HUES6 (cell line): ENCODE results near the gene FTCD.

Experiments
- H3K27ac ChIP-seq: 2 replicates; pipeline ENCODE4 v1.7.0; 2013; ENCODE audit warnings: low read depth, mild to moderate bottlenecking, low read length, inconsistent platforms
- H3K27me3 ChIP-seq: 2 replicates; pipeline ENCODE4 v1.6.1; 2013; ENCODE audit warnings: low read length; ENCODE audit not compliant: control insufficient read depth, insufficient read depth
- H3K36me3 ChIP-seq: 2 replicates; pipeline ENCODE4 v1.6.1; 2013; ENCODE audit warnings: low read length; ENCODE audit not compliant: control insufficient read depth, insufficient read depth
- H3K4me1 ChIP-seq: 2 replicates; pipeline ENCODE4 v1.6.1; 2013; ENCODE audit warnings: low read length; ENCODE audit not compliant: control insufficient read depth, insufficient read depth
- H3K4me3 ChIP-seq: 2 replicates; pipeline ENCODE4 v1.5.1; 2013; ENCODE audit warnings: low read depth, low read length
- H3K9ac ChIP-seq: one replicate; pipeline ENCODE4 v1.6.1; 2013; ENCODE audit warnings: mild to moderate bottlenecking, low read length
- H3K9me3 ChIP-seq: 2 replicates; pipeline ENCODE4 v1.6.1; 2013; ENCODE audit warnings: low read depth, low read length; ENCODE audit not compliant: control insufficient read depth, insufficient read depth

FTCD gene

GRCh38 chr21:46131588-46131837 is 23.9 kb downstream of the FTCD start:
- Histone ChIP-seq H3K36me3 (peaks cover 23% of the 10 kb centered on the region), H3K4me1 (no peaks in the 10 kb centered on the region; the same call in 1 of the 2 replicates), H3K27me3 (no peaks in the 10 kb centered on the region)

GRCh38 chr21:46130831-46131587 is 24.4 kb downstream of the FTCD start:
- no peaks in the 10 kb centered on the region; the same call in 1 of the 2 replicates for H3K4me1 ChIP-seq
- no peaks in the 10 kb centered on the region for H3K27me3 ChIP-seq
- no peak overlapping the region for H3K27ac ChIP-seq
- no peak overlapping the region for H3K9ac ChIP-seq
- H3K36me3 ChIP-seq = peaks cover 27% of the 10 kb centered on the region
- no peaks in the 10 kb centered on the region for H3K9me3 ChIP-seq
- H3K4me3 ChIP-seq = no peak overlapping the region

More at GRCh38 chr21:46131588-46131837, 23.9 kb downstream of the FTCD start:
- no peak overlapping the region for H3K9ac ChIP-seq
- H3K4me3 ChIP-seq = no peak overlapping the region
- H3K9me3 ChIP-seq = no peaks in the 10 kb centered on the region
- no peak overlapping the region for H3K27ac ChIP-seq

- Histone ChIP-seq H3K4me3 (no peak overlapping the region), H3K36me3 (peaks cover 37% of the 10 kb centered on the region), H3K9me3 (no peaks in the 10 kb centered on the region), H3K4me1 (no peaks in the 10 kb centered on the region; the same call in 1 of the 2 replicates), H3K27me3 (no peaks in the 10 kb centered on the region), H3K9ac (no peak overlapping the region), H3K27ac (no peak overlapping the region)
Measured at GRCh38 chr21:46129846-46130651, 25.3 kb downstream of the FTCD start.

DNA sequence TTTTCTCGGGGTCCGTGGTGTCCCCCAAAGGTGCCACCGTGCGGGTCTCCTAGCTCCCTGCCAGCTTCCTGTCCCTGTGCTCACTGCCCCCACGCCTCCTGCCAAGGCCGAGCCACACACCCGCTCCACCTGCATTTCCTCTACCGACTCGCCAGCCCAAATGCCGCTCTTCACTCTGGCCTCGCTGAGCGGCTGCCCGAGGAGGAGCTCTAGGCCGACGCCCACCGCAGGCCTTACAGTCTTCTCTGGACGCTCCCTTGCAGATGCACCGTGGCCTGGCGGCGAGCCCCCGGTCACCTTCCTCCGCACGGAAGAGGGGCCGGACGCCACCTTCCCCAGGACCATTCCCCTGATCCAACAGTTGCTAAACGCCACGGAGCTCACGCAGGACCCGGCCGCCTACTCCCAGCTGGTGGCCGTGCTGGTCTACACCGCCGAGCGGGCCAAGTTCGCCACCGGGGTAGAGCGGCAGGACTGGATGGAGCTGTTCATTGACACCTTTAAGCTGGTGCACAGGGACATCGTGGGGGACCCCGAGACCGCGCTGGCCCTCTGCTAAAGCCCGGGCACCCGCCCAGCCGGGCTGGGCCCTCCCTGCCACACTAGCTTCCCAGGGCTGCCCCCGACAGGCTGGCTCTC is 26.3 kb downstream of the FTCD start:
- Histone ChIP-seq H3K4me1 (no peaks in the 10 kb centered on the region; the same call in 1 of the 2 replicates), H3K9me3 (no peaks in the 10 kb centered on the region), H3K4me3 (no peak overlapping the region), H3K9ac (no peak overlapping the region), H3K36me3 (peaks cover 47% of the 10 kb centered on the region), H3K27ac (no peak overlapping the region), H3K27me3 (no peaks in the 10 kb centered on the region)

GRCh38 chr21:46128106-46128932 is 27.1 kb downstream of the FTCD start:
- Histone ChIP-seq H3K4me3 (no peak overlapping the region), H3K9me3 (no peaks in the 10 kb centered on the region), H3K36me3 (peaks cover 51% of the 10 kb centered on the region), H3K27me3 (no peaks in the 10 kb centered on the region), H3K27ac (no peak overlapping the region), H3K4me1 (no peaks in the 10 kb centered on the region; the same call in 1 of the 2 replicates), H3K9ac (no peak overlapping the region)

DNA sequence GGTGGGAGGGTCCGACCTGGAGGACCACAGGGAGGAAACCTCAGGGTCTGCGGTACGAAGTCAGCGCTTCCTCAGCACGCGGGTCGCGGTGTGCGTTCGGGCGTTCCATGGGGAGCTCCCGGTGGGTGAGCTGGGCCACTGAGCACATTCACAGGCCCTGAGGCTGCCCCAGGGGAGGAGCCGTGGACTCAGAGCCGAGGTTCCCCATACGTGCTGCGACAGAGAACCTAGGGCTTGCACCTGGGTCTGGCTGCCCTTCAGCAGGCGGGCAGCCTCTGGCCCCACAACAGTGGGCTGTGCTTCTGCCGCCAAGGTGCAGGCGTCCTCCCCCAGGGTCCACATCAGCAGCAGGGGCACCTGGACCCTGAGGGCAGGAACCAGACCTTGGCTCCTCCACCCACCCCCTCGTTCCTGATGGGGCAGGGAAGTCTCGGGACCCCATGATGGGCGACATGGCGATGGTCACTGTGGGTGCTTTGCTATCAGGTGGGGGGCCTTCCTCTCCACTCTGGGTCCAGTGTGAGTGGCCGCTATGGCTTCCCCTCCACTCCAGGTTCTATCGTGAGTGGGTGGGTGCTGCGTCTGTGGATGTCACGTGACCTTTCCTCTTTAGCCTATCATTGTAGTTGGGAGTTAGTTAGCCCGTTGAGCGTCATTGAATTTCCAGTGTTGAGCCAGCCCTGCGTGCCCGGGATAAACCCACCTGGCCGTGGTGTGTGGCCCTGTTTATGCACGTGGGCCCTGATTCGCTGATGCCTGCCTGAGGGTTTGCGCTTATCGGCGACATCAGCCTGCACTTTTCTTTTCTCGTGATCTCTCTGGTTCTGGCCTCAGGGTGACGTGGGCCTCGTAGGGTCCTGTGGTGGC is 27.9 kb downstream of the FTCD start:
- no peaks in the 10 kb centered on the region for H3K27me3 ChIP-seq
- H3K9me3 ChIP-seq = no peaks in the 10 kb centered on the region
- H3K4me3 ChIP-seq = no peak overlapping the region
- no peaks in the 10 kb centered on the region; the same call in 1 of the 2 replicates for H3K4me1 ChIP-seq
- H3K9ac ChIP-seq = no peak overlapping the region
- no peak overlapping the region for H3K27ac ChIP-seq
- peaks cover 56% of the 10 kb centered on the region for H3K36me3 ChIP-seq

DNA sequence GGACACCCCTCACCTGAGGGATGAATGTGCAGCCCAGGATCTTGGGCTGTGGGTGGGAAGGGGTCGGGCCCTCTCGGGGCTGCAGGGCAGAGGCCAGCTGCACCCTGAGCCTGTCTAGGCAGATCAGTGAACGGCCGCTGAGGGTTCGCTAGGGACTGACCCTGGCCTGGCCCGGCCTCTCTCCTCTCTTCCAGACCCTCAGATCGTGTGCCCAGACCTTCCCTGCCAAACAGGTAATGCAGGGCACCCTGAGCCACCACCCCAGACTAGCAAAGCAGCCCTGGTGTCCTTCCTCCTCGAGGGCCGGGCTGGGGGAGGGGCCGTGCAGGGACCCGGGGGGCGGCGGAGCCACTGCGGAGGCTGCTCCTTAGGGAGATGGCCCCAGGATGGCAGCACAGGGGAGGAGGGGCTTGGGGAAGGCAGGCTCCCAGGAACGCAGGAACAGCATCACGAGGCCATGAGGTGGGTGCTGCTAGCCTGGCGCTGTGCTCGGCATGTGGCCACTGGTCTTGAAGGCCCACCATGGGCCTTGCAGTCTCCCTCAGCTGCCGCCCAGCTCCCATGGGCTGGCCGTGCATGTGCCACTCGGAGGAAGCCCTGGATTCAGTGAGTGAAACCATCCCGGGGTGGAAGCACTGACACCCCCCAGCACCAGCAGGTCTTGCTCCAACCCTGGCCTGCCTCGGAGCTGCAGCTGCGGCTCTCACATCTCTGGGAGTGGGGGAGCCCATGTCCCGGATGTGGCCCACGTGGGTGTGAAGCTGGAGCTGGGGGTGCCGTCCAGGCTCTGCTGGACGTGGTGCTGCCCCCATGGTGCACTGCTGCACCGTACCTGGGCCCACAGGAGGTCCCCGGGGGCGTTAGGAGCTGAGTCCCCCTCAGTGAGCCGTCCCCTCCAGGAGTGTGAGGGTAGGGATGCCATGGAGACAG is 28.8 kb downstream of the FTCD start:
- Histone ChIP-seq H3K36me3 (peaks cover 65% of the 10 kb centered on the region), H3K27me3 (no peaks in the 10 kb centered on the region), H3K27ac (no peak overlapping the region), H3K9ac (no peak overlapping the region), H3K9me3 (no peaks in the 10 kb centered on the region), H3K4me1 (no peaks in the 10 kb centered on the region; the same call in 1 of the 2 replicates), H3K4me3 (no peak overlapping the region)

DNA sequence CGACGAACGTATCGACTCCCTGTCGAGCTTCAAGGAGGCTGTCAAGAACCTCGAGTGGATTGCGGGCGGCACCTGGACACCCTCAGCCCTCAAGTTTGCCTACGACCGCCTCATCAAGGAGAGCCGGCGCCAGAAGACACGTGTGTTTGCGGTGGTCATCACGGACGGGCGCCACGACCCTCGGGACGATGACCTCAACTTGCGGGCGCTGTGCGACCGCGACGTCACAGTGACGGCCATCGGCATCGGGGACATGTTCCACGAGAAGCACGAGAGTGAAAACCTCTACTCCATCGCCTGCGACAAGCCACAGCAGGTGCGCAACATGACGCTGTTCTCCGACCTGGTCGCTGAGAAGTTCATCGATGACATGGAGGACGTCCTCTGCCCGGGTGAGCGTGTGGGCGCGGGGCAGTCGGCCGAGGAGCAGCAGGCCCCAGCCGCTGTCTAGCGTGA is 29.5 kb downstream of the FTCD start:
- Histone ChIP-seq H3K4me1 (no peaks in the 10 kb centered on the region; the same call in 1 of the 2 replicates), H3K36me3 (peaks cover 72% of the 10 kb centered on the region), H3K27ac (no peak overlapping the region), H3K27me3 (no peaks in the 10 kb centered on the region), H3K9me3 (no peaks in the 10 kb centered on the region), H3K9ac (no peak overlapping the region), H3K4me3 (no peak overlapping the region)
